ENCODE data around the gene FOLR2.

The FOLR2 gene

DNA sequence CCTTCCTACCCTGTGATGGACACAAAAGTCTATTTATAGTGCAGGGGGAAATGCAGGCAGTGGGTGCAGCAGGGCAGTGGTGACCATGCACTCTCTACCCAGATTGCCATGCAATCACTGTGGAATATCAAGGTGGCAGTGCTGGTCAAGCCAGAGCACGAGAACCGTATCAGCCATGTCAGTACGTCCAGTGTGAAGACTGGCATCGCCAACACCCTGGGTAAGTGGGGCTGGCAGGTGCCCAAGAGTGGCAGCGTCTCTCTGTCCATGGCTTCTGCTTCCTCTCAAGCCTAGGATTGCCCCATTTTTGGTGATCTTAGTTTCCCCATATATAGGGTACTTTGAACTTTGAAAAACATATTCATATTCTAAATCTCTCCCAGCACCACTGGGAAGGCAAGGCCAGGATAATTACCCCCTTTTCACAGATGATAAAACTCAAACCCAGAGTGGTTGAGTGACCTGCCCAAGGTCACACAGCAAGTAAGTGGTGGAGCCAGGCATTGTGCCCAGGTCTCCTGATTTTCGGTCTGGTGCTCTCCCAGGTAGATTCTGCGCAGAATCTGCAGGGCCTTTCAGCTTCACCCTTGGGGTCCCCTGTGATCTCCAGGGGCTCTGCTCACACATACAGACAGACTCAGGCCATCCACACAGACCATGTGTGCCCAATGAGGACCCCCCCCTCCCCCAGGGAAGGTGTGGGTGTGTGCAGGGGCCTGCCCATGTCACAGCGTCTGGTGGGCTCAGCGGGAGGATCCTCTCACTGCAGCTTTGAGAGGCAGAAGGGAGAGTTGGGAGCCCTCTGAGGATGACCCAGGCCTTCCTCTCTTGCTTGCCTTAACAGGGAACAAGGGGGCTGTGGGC lies 15.0 kb downstream of the FOLR2 start:
- H3K9me3 ChIP-seq (ENCODE audit: severe bottlenecking): no peaks in the 10 kb centered on the region
- peaks cover 98% of the 10 kb centered on the region for H3K36me3 ChIP-seq
- DNase-seq: no peak
- H3K27ac ChIP-seq: no peak overlapping the region
- TF ChIP-seq, protein P1, sequence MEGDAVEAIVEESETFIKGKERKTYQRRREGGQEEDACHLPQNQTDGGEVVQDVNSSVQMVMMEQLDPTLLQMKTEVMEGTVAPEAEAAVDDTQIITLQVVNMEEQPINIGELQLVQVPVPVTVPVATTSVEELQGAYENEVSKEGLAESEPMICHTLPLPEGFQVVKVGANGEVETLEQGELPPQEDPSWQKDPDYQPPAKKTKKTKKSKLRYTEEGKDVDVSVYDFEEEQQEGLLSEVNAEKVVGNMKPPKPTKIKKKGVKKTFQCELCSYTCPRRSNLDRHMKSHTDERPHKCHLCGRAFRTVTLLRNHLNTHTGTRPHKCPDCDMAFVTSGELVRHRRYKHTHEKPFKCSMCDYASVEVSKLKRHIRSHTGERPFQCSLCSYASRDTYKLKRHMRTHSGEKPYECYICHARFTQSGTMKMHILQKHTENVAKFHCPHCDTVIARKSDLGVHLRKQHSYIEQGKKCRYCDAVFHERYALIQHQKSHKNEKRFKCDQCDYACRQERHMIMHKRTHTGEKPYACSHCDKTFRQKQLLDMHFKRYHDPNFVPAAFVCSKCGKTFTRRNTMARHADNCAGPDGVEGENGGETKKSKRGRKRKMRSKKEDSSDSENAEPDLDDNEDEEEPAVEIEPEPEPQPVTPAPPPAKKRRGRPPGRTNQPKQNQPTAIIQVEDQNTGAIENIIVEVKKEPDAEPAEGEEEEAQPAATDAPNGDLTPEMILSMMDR (IDR thresholded peaks at IDR 0.05; ENCODE audit: low read depth, low read length): no peak
- H3K27me3 ChIP-seq (ENCODE audit: insufficient read depth, low read depth, severe bottlenecking): no peaks in the 10 kb centered on the region
- H3K4me3 ChIP-seq (ENCODE audit: low read depth, low read length): no peak overlapping the region

DNA sequence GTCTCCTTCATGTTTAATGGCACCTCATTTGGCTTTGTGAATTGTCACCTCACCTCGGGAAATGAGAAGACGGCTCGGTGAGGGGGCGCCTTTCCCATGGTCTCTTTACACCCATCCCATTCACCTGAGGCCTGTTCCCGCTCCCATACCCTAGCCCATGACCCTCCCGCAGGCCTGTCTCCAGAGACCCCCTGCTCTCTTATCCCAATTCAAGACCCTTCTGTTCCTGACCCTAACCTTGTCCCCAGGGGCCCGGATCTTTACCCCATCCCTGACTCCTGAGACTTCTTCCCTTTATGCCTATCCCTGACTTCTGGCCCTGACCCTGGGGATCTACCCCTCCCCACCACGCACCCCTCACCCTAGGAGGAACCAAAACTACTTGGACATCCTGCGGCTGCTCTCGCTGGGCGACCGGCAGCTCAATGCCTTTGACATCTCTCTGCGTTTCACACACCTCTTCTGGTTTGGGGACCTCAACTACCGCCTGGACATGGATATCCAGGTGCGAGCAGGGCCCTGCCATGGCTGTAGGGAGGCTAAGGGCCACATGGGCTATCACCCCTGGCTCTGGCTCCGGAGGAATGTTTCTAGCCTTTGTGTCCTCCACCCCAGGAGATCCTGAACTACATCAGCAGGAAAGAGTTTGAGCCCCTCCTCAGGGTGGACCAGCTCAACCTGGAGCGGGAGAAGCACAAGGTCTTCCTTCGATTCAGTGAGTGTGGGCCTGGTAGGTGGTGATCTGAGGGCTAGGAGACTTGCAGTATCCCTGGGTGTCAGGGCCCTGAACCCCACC lies 15.9 kb downstream of the FOLR2 start:
- H3K27me3 ChIP-seq (ENCODE audit: insufficient read depth, low read depth, severe bottlenecking): no peaks in the 10 kb centered on the region
- DNase-seq: no peak
- TF ChIP-seq, protein P1 (IDR thresholded peaks at IDR 0.05; ENCODE audit: low read depth, low read length): no peak
- H3K27ac ChIP-seq: no peak overlapping the region
- H3K36me3 ChIP-seq: peaks cover 98% of the 10 kb centered on the region
- H3K9me3 ChIP-seq (ENCODE audit: severe bottlenecking): no peaks in the 10 kb centered on the region
- H3K4me3 ChIP-seq (ENCODE audit: low read depth, low read length): no peak overlapping the region

DNA sequence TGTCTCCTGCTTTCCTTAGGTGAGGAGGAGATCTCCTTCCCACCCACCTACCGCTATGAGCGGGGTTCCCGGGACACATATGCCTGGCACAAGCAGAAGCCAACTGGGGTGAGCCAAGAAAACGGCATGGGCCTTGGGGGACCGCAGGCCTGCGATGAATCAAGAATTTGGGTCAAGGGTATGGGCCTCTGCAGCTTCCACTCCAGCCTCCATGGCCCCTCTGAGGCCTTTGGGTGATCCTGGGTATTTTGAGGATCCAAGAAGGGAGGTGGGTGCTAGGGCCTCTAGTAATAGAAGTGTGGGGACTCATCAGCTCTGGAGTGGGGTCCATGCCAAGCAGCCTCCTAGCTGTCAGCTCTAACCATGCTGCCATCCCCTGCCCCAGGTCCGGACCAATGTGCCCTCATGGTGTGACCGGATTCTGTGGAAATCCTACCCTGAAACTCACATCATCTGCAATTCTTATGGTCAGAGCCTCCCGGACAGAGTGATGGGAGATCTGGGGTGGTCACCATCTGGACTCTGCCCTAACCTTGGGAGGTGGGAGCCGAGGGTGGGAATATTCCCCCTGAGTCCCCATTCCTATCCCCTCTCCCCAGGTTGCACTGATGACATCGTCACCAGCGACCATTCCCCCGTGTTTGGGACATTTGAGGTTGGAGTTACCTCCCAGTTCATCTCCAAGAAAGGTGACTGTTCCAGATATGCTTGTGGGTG lies 16.6 kb downstream of the FOLR2 start:
- no peak for DNase-seq

DNA sequence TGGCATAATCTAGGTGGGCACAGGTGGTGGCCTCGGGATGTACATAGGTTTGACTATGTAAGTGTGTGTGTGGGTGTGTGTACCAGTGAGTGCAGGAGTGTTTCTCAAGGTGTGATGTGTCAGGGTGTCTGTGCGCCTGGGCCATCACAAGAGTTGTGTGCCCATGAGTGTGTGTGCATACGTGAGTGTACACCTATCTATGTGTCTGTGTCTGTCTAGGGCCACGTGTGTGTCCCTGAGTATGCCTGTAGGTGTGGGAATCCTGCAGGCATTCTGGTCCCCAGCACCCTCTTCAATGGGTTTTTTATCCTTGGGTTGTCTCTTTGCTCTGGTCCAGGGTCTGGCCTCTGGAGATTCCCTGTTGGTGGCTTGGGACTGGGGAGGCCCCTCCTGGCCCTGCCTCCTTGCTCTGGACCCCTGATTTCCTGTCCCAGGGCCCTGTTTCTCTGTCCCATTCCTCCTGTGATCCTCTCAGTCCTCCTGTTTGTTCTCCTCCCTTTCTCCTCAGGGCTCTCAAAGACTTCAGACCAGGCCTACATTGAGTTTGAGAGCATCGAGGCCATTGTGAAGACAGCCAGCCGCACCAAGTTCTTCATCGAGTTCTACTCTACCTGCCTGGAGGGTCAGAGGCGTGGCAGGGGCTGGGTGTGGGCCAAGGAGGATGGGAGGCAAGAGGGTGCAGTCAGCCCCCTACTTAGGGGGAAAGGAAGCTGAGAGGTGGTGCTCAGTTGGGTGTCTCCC lies 17.3 kb downstream of the FOLR2 start:
- DNase-seq: no peak
- H3K27ac ChIP-seq: no peak overlapping the region
- no peak overlapping the region for H3K4me3 ChIP-seq (ENCODE audit: low read depth, low read length)
- TF ChIP-seq, protein P1 (IDR thresholded peaks at IDR 0.05; ENCODE audit: low read depth, low read length): no peak
- no peaks in the 10 kb centered on the region for H3K9me3 ChIP-seq (ENCODE audit: severe bottlenecking)
- H3K36me3 ChIP-seq: peaks cover 98% of the 10 kb centered on the region
- no peaks in the 10 kb centered on the region for H3K27me3 ChIP-seq (ENCODE audit: insufficient read depth, low read depth, severe bottlenecking)

More for the DNA sequence above, 16.6 kb downstream of the FOLR2 start:
- H3K4me3 ChIP-seq (ENCODE audit: low read depth, low read length): no peak overlapping the region
- peaks cover 98% of the 10 kb centered on the region for H3K36me3 ChIP-seq
- no peaks in the 10 kb centered on the region for H3K27me3 ChIP-seq (ENCODE audit: insufficient read depth, low read depth, severe bottlenecking)
- TF ChIP-seq, protein P1 (IDR thresholded peaks at IDR 0.05; ENCODE audit: low read depth, low read length): no peak
- no peaks in the 10 kb centered on the region for H3K9me3 ChIP-seq (ENCODE audit: severe bottlenecking)
- H3K27ac ChIP-seq: no peak overlapping the region

DNA sequence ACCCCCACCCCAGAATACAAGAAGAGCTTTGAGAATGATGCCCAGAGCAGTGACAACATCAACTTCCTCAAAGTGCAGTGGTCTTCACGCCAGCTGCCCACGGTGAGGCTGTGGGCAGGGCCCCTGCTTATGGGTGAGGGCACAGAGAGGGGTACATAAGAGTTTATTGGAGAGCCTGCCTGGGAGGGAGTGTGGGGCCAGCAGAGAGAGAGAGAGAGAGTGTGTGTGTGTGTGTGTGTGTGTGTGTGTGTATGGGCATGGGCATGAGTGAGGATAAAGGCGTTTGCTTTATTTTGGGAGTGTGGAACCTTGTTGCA lies 17.9 kb downstream of the FOLR2 start:
- Histone ChIP-seq H3K27ac (no peak overlapping the region), H3K9me3 (ENCODE audit: severe bottlenecking) (no peaks in the 10 kb centered on the region), H3K36me3 (peaks cover 96% of the 10 kb centered on the region), H3K4me3 (ENCODE audit: low read depth, low read length) (no peak overlapping the region), H3K27me3 (ENCODE audit: insufficient read depth, low read depth, severe bottlenecking) (no peaks in the 10 kb centered on the region)
- TF ChIP-seq, protein P1 (IDR thresholded peaks at IDR 0.05; ENCODE audit: low read depth, low read length): no peak
- DNase-seq: no peak
